ENCODE data around the gene CZIB. TPM values are rescaled to one million over a fixed set of nuclear protein-coding genes. Genes with fewer than 3 reads are reported as not detected.
"Not testable (repeated sequence)": the region's sequence is repeated elsewhere in the genome, so short reads cannot be mapped to it uniquely, and the experiment has no call there.

CZIB gene
- total RNA-seq, 1 donor from 2014 or later = 72.7 TPM

GRCh38 chr1:53214376-53214940 is 6.0 kb downstream of the CZIB start:
- H3K27ac Mint-ChIP-seq = no peak overlapping the region
- H3K9me3 Mint-ChIP-seq = no peaks in the 10 kb centered on the region
- H3K4me3 Mint-ChIP-seq = no peak overlapping the region
- H3K4me1 Mint-ChIP-seq (ENCODE audit: unreplicated experiment) = peaks cover 6% of the 10 kb centered on the region
- H3K36me3 Mint-ChIP-seq = peaks cover 15% of the 10 kb centered on the region
- no peaks in the 10 kb centered on the region for H3K27me3 Mint-ChIP-seq
- no peak for TF ChIP-seq CTCF (conservative IDR thresholded peaks at IDR 0.05)
- DNase-seq (ENCODE audit: extremely low spot score, unreplicated experiment) = no peak

GRCh38 chr1:53210954-53211353 is 9.5 kb downstream of the CZIB start:
- H3K36me3 Mint-ChIP-seq = peaks cover 30% of the 10 kb centered on the region
- DNase-seq (ENCODE audit: extremely low spot score, unreplicated experiment) = no peak
- H3K4me1 Mint-ChIP-seq (ENCODE audit: unreplicated experiment) = no peaks in the 10 kb centered on the region
- no peak overlapping the region for H3K4me3 Mint-ChIP-seq
- peaks cover 6% of the 10 kb centered on the region for H3K9me3 Mint-ChIP-seq
- TF ChIP-seq CTCF (conservative IDR thresholded peaks at IDR 0.05) = no peak
- no peaks in the 10 kb centered on the region for H3K27me3 Mint-ChIP-seq
- no peak overlapping the region for H3K27ac Mint-ChIP-seq

GRCh38 chr1:53210352-53210751 is 10.1 kb downstream of the CZIB start:
- H3K27ac Mint-ChIP-seq = no peak overlapping the region
- DNase-seq (ENCODE audit: extremely low spot score, unreplicated experiment) = no peak
- TF ChIP-seq CTCF (conservative IDR thresholded peaks at IDR 0.05) = no peak
- no peak overlapping the region for H3K4me3 Mint-ChIP-seq
- H3K36me3 Mint-ChIP-seq = peaks cover 30% of the 10 kb centered on the region
- H3K4me1 Mint-ChIP-seq (ENCODE audit: unreplicated experiment) = no peaks in the 10 kb centered on the region
- peaks cover 6% of the 10 kb centered on the region for H3K9me3 Mint-ChIP-seq
- no peaks in the 10 kb centered on the region for H3K27me3 Mint-ChIP-seq

- Mint-ChIP-seq H3K4me1 (ENCODE audit: unreplicated experiment) (no peaks in the 10 kb centered on the region), H3K36me3 (peaks cover 56% of the 10 kb centered on the region), H3K27ac (no peak overlapping the region), H3K9me3 (peaks cover 13% of the 10 kb centered on the region), H3K4me3 (no peak overlapping the region), H3K27me3 (no peaks in the 10 kb centered on the region)
- no peak for DNase-seq (ENCODE audit: extremely low spot score, unreplicated experiment)
- no peak for TF ChIP-seq CTCF (conservative IDR thresholded peaks at IDR 0.05)
Measured at GRCh38 chr1:53207726-53208125, 12.7 kb downstream of the CZIB start.

GRCh38 chr1:53206735-53207379 is 13.6 kb downstream of the CZIB start:
- H3K27me3 Mint-ChIP-seq = no peaks in the 10 kb centered on the region
- H3K4me1 Mint-ChIP-seq (ENCODE audit: unreplicated experiment) = no peaks in the 10 kb centered on the region
- H3K9me3 Mint-ChIP-seq = peaks cover 13% of the 10 kb centered on the region
- H3K27ac Mint-ChIP-seq = no peak overlapping the region
- no peak for DNase-seq (ENCODE audit: extremely low spot score, unreplicated experiment)
- H3K4me3 Mint-ChIP-seq = no peak overlapping the region
- H3K36me3 Mint-ChIP-seq = peaks cover 55% of the 10 kb centered on the region
- no peak for TF ChIP-seq CTCF (conservative IDR thresholded peaks at IDR 0.05)

GRCh38 chr1:53206083-53206685 is 14.2 kb downstream of the CZIB start:
- H3K4me3 Mint-ChIP-seq; H3K27ac Mint-ChIP-seq; H3K27me3 Mint-ChIP-seq; H3K4me1 Mint-ChIP-seq (ENCODE audit: unreplicated experiment); DNase-seq (ENCODE audit: extremely low spot score, unreplicated experiment): not testable (repeated sequence)
- Mint-ChIP-seq H3K36me3 (peaks cover 56% of the 10 kb centered on the region), H3K9me3 (peaks cover 13% of the 10 kb centered on the region)

GRCh38 chr1:53205496-53205895 is 14.9 kb downstream of the CZIB start:
- Mint-ChIP-seq H3K36me3 (peaks cover 61% of the 10 kb centered on the region), H3K9me3 (peaks cover 13% of the 10 kb centered on the region)

More at GRCh38 chr1:53205496-53205895, 14.9 kb downstream of the CZIB start:
- not testable (repeated sequence) for DNase-seq (ENCODE audit: extremely low spot score, unreplicated experiment); H3K27me3 Mint-ChIP-seq; H3K4me1 Mint-ChIP-seq (ENCODE audit: unreplicated experiment); H3K27ac Mint-ChIP-seq; H3K4me3 Mint-ChIP-seq
